SK-N-SH (cell line): ENCODE measurements around the gene HSPB7.

Experiments
- EP300 ChIP-seq, 2 experiments: IDR thresholded peaks; 2 replicates each; pipeline versions ENCODE4 v1.4.0 to v1.6.1; 2012; ENCODE audit warnings: borderline replicate concordance in 1 of 2, low read depth in 1 of 2, low read length in 1 of 2
- EZH2phosphoT487 ChIP-seq: fragments of 200-600 bp; sonication (generic); IDR thresholded peaks from 2 replicates; pipeline ENCODE4 v1.6.1; 2017; ENCODE audit warnings: low read depth, mixed run types, mild to moderate bottlenecking, antibody characterized with exemption, moderate library complexity, borderline replicate concordance
- FOXM1 ChIP-seq: IDR thresholded peaks from 2 replicates; pipeline ENCODE4 v1.4.0; 2012; ENCODE audit warnings: low read depth, mild to moderate bottlenecking
- POLR2AphosphoS5 ChIP-seq: IDR thresholded peaks from 2 replicates; pipeline ENCODE4 v1.6.1; 2012; ENCODE audit warnings: low read depth, low read length
- RFX5 ChIP-seq: IDR thresholded peaks from 2 replicates; pipeline ENCODE4 v1.6.1; 2012; ENCODE audit warnings: mild to moderate bottlenecking, improper control_type of control experiment, low read length
- RXRA ChIP-seq: IDR thresholded peaks from 2 replicates; pipeline ENCODE4 v1.4.0; 2012; ENCODE audit warnings: low read depth, mild to moderate bottlenecking, borderline replicate concordance
- SMC3 ChIP-seq: IDR thresholded peaks from 2 replicates; pipeline ENCODE4 v1.6.1; 2012; ENCODE audit warnings: low read depth, low read length, improper control_type of control experiment
- YY1 ChIP-seq: IDR thresholded peaks from 2 replicates; pipeline ENCODE4 v1.4.0; 2012; ENCODE audit warnings: low read depth, mild to moderate bottlenecking
- TF ChIP-seq, protein P1 (sequence below): fragments of 150-350 bp; IDR thresholded peaks from 2 replicates; pipeline ENCODE4 v1.6.1; 2017; ENCODE audit warnings: antibody characterized with exemption, low read length, low read depth, borderline replicate concordance
- TF ChIP-seq, protein P2 (sequence below): IDR thresholded peaks from 2 replicates; pipeline ENCODE4; 2012
- TF ChIP-seq, protein P3 (sequence below): fragments of 200-600 bp; sonication (generic); IDR thresholded peaks from 2 replicates; pipeline ENCODE4 v1.6.1; 2017; ENCODE audit warnings: antibody characterized with exemption, mild to moderate bottlenecking, moderate library complexity
- TF ChIP-seq, protein P4 (sequence below): IDR thresholded peaks from 2 replicates; pipeline ENCODE4 v1.4.0; 2012; ENCODE audit warnings: low read depth

DNA sequence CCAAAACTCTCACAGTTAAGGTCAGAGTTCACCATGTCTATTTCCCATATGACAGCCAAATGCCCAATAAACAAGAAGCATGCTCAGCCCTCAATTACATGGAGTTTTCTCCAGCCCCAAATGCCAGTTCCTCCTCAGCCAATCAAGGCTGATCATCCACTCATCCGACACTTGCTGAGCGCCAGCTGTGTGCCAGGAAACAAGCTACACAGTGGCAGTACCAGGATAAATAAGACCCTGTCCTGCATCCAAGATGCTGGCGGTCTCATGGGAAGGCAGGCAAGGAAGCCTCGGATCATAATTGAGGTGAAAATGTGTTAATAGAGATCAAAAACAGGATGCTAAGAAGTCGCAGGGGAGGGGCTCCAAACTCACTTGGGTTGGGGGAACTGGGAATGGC, 49.7 kb downstream of the HSPB7 start:
- no peak for TF ChIP-seq EZH2phosphoT487
- TF ChIP-seq POLR2AphosphoS5, result no peak
- TF ChIP-seq, protein P1, sequence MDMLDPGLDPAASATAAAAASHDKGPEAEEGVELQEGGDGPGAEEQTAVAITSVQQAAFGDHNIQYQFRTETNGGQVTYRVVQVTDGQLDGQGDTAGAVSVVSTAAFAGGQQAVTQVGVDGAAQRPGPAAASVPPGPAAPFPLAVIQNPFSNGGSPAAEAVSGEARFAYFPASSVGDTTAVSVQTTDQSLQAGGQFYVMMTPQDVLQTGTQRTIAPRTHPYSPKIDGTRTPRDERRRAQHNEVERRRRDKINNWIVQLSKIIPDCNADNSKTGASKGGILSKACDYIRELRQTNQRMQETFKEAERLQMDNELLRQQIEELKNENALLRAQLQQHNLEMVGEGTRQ, result no peak
- TF ChIP-seq RXRA, result no peak
- TF ChIP-seq, protein P2, sequence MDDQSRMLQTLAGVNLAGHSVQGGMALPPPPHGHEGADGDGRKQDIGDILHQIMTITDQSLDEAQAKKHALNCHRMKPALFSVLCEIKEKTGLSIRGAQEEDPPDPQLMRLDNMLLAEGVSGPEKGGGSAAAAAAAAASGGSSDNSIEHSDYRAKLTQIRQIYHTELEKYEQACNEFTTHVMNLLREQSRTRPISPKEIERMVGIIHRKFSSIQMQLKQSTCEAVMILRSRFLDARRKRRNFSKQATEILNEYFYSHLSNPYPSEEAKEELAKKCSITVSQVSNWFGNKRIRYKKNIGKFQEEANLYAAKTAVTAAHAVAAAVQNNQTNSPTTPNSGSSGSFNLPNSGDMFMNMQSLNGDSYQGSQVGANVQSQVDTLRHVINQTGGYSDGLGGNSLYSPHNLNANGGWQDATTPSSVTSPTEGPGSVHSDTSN, result no peak
- TF ChIP-seq, protein P3, sequence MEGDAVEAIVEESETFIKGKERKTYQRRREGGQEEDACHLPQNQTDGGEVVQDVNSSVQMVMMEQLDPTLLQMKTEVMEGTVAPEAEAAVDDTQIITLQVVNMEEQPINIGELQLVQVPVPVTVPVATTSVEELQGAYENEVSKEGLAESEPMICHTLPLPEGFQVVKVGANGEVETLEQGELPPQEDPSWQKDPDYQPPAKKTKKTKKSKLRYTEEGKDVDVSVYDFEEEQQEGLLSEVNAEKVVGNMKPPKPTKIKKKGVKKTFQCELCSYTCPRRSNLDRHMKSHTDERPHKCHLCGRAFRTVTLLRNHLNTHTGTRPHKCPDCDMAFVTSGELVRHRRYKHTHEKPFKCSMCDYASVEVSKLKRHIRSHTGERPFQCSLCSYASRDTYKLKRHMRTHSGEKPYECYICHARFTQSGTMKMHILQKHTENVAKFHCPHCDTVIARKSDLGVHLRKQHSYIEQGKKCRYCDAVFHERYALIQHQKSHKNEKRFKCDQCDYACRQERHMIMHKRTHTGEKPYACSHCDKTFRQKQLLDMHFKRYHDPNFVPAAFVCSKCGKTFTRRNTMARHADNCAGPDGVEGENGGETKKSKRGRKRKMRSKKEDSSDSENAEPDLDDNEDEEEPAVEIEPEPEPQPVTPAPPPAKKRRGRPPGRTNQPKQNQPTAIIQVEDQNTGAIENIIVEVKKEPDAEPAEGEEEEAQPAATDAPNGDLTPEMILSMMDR, result no peak
- no peak for TF ChIP-seq SMC3
- TF ChIP-seq, protein P4, sequence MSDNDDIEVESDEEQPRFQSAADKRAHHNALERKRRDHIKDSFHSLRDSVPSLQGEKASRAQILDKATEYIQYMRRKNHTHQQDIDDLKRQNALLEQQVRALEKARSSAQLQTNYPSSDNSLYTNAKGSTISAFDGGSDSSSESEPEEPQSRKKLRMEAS, result no peak
- TF ChIP-seq EP300 (IDR thresholded peaks at IDR 0.05; ENCODE audit: borderline replicate concordance in 1 of 2, low read depth in 1 of 2, low read length in 1 of 2), result no peak
- no peak for TF ChIP-seq FOXM1
- TF ChIP-seq YY1, result no peak
- TF ChIP-seq RFX5, result no peak
